ENCODE measurements around the gene TNN. TPM values are rescaled to one million over a fixed set of nuclear protein-coding genes. Genes with fewer than 3 reads are reported as not detected.

The TNN gene
- total RNA-seq, 3 donors from 2014 or later (not counting 1 experiment from before 2014, with no cell fraction given), result not detected

DNA sequence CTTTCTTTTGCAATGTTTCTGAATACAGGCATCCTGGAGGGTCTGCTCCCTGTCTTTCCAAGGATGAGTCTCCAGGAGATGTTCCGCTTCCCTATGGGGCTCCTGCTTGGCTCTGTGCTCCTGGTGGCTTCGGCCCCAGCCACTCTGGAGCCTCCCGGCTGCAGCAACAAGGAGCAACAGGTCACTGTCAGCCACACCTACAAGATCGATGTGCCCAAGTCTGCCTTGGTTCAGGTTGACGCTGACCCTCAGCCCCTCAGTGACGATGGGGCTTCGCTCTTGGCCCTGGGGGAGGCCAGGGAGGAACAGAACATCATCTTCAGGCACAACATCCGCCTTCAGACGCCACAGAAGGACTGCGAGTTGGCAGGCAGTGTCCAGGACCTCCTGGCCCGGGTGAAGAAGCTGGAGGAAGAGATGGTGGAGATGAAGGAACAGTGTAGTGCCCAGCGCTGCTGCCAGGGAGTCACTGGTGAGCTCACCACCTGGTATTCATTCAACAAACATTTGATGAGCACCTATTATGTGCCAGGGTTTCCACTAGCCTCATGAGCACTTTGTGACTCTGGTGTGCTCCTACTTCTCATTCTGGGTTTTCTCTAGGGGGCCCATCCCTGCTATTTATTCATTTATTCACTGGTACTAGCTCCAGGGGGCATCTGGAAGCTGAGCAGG is 9.9 kb downstream of the TNN start:
- H3K36me3 Mint-ChIP-seq, result no peaks in the 10 kb centered on the region
- H3K27ac Mint-ChIP-seq, result no peak overlapping the region
- H3K9me3 Mint-ChIP-seq, result no peaks in the 10 kb centered on the region
- no peak overlapping the region for H3K27ac ChIP-seq (ENCODE audit: low read length)
- 91% methylated on average over 12 of the region's 12 CpGs for WGBS (ENCODE audit: insufficient coverage)
- no peaks in the 10 kb centered on the region for H3K27me3 ChIP-seq (ENCODE audit: control insufficient read depth, insufficient read depth, low read length)
- H3K4me3 Mint-ChIP-seq, result no peak overlapping the region
- TF ChIP-seq, protein P1, sequence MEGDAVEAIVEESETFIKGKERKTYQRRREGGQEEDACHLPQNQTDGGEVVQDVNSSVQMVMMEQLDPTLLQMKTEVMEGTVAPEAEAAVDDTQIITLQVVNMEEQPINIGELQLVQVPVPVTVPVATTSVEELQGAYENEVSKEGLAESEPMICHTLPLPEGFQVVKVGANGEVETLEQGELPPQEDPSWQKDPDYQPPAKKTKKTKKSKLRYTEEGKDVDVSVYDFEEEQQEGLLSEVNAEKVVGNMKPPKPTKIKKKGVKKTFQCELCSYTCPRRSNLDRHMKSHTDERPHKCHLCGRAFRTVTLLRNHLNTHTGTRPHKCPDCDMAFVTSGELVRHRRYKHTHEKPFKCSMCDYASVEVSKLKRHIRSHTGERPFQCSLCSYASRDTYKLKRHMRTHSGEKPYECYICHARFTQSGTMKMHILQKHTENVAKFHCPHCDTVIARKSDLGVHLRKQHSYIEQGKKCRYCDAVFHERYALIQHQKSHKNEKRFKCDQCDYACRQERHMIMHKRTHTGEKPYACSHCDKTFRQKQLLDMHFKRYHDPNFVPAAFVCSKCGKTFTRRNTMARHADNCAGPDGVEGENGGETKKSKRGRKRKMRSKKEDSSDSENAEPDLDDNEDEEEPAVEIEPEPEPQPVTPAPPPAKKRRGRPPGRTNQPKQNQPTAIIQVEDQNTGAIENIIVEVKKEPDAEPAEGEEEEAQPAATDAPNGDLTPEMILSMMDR (IDR thresholded peaks at IDR 0.05), result no peak
- H3K9me3 ChIP-seq (ENCODE audit: control insufficient read depth, insufficient read depth, low read length), result no peaks in the 10 kb centered on the region
- peaks cover 2% of the 10 kb centered on the region in 2 donors for H3K4me1 Mint-ChIP-seq
- peaks cover 0 to 4% of the 10 kb centered on the region in 2 donors for H3K27me3 Mint-ChIP-seq (ENCODE audit: low read depth in 2 of 2)
- no peak for ATAC-seq
- peaks cover 2% of the 10 kb centered on the region for H3K4me1 ChIP-seq (ENCODE audit: control insufficient read depth, insufficient read depth, low read length)
- no peak for DNase-seq
- H3K4me3 ChIP-seq (ENCODE audit: low read length), result no peak overlapping the region
- no peaks in the 10 kb centered on the region for H3K36me3 ChIP-seq (ENCODE audit: control insufficient read depth, insufficient read depth, low read length)
- intact Hi-C loops (cut with micrococcal nuclease), result no loop called here

DNA sequence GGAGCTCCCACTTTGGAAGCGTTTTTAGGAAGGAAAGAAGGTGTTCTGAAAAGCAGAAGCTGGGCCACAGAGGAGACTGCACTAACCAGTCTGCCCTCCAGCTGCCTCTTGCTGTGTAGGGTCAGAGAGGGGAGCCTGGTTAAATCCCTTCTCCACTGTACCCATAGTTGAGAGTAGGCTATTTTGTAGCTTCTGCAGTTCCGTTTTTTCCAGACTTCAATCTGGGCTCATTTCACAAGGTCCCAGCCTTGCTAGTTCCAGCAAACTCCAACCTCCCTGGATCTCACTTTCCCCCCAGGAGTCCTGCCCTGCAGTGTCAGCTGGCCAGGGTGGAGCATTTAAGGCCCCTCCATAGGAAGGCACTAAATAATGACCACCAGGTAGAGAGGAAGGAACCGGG is 11.0 kb downstream of the TNN start:
- H3K9me3 Mint-ChIP-seq, result no peaks in the 10 kb centered on the region
- H3K27me3 Mint-ChIP-seq (ENCODE audit: low read depth in 2 of 2), result peaks cover under 1 to 11% of the 10 kb centered on the region in 2 donors
- Histone ChIP-seq H3K4me1 (ENCODE audit: control insufficient read depth, insufficient read depth, low read length) (no peaks in the 10 kb centered on the region), H3K27me3 (ENCODE audit: control insufficient read depth, insufficient read depth, low read length) (no peaks in the 10 kb centered on the region), H3K36me3 (ENCODE audit: control insufficient read depth, insufficient read depth, low read length) (no peaks in the 10 kb centered on the region), H3K4me3 (ENCODE audit: low read length) (no peak overlapping the region), H3K9me3 (ENCODE audit: control insufficient read depth, insufficient read depth, low read length) (no peaks in the 10 kb centered on the region), H3K27ac (ENCODE audit: low read length) (no peak overlapping the region)
- DNase-seq (no peak), ATAC-seq (no peak)
- TF ChIP-seq, protein P1 (IDR thresholded peaks at IDR 0.05), result no peak
- no peaks in the 10 kb centered on the region for H3K4me1 Mint-ChIP-seq
- intact Hi-C loops (cut with micrococcal nuclease), result no loop called here
- no peak overlapping the region for H3K27ac Mint-ChIP-seq
- H3K4me3 Mint-ChIP-seq, result no peak overlapping the region
- no peaks in the 10 kb centered on the region for H3K36me3 Mint-ChIP-seq
- 70% methylated on average over 3 of the region's 3 CpGs for WGBS (ENCODE audit: insufficient coverage)

DNA sequence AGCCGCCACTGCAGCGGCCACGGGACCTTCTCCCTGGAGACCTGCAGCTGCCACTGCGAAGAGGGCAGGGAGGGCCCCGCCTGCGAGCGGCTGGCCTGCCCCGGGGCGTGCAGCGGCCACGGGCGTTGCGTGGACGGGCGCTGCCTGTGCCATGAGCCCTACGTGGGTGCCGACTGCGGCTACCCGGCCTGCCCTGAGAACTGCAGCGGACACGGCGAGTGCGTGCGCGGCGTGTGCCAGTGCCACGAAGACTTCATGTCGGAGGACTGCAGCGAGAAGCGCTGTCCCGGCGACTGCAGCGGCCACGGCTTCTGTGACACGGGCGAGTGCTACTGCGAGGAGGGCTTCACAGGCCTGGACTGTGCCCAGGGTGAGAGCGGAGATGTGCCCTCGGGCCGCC is 11.7 kb downstream of the TNN start:
- TF ChIP-seq, protein P1 (IDR thresholded peaks at IDR 0.05), result no peak
- Histone ChIP-seq H3K36me3 (ENCODE audit: control insufficient read depth, insufficient read depth, low read length) (no peaks in the 10 kb centered on the region), H3K27me3 (ENCODE audit: control insufficient read depth, insufficient read depth, low read length) (no peaks in the 10 kb centered on the region), H3K9me3 (ENCODE audit: control insufficient read depth, insufficient read depth, low read length) (no peaks in the 10 kb centered on the region), H3K4me1 (ENCODE audit: control insufficient read depth, insufficient read depth, low read length) (no peaks in the 10 kb centered on the region), H3K4me3 (ENCODE audit: low read length) (no peak overlapping the region), H3K27ac (ENCODE audit: low read length) (no peak overlapping the region)
- Mint-ChIP-seq H3K27ac (no peak overlapping the region), H3K36me3 (no peaks in the 10 kb centered on the region), H3K4me1 (no peaks in the 10 kb centered on the region), H3K9me3 (no peaks in the 10 kb centered on the region), H3K4me3 (no peak overlapping the region), H3K27me3 (ENCODE audit: low read depth in 2 of 2) (peaks cover 2 to 11% of the 10 kb centered on the region in 2 donors)
- ATAC-seq (no peak), DNase-seq (no peak)
- intact Hi-C loops (cut with micrococcal nuclease), result no loop called here
- 97% methylated on average over 40 of the region's 40 CpGs for WGBS (ENCODE audit: insufficient coverage)

DNA sequence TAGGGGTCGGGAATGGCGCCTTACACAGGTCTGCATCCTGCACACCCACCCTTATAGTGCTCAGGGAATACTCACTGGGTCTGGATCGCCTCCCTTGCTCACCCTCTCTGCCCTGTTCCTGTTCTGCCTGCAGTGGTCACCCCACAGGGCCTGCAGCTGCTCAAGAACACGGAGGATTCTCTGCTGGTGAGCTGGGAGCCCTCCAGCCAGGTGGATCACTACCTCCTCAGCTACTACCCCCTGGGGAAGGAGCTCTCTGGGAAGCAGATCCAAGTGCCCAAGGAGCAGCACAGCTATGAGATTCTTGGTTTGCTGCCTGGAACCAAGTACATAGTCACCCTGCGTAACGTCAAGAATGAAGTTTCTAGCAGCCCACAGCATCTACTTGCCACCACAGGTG is 12.4 kb downstream of the TNN start:
- Histone ChIP-seq H3K36me3 (ENCODE audit: control insufficient read depth, insufficient read depth, low read length) (no peaks in the 10 kb centered on the region), H3K9me3 (ENCODE audit: control insufficient read depth, insufficient read depth, low read length) (no peaks in the 10 kb centered on the region), H3K4me3 (ENCODE audit: low read length) (no peak overlapping the region), H3K27ac (ENCODE audit: low read length) (no peak overlapping the region), H3K4me1 (ENCODE audit: control insufficient read depth, insufficient read depth, low read length) (no peaks in the 10 kb centered on the region), H3K27me3 (ENCODE audit: control insufficient read depth, insufficient read depth, low read length) (no peaks in the 10 kb centered on the region)
- no peaks in the 10 kb centered on the region for H3K9me3 Mint-ChIP-seq
- intact Hi-C loops (cut with micrococcal nuclease), result no loop called here
- H3K4me1 Mint-ChIP-seq, result no peaks in the 10 kb centered on the region
- no peak overlapping the region for H3K27ac Mint-ChIP-seq
- DNase-seq, result no peak
- 81% methylated on average over 6 of the region's 6 CpGs for WGBS (ENCODE audit: insufficient coverage)
- H3K4me3 Mint-ChIP-seq, result no peak overlapping the region
- H3K36me3 Mint-ChIP-seq, result no peaks in the 10 kb centered on the region
- ATAC-seq, result no peak
- peaks cover 2 to 11% of the 10 kb centered on the region in 2 donors for H3K27me3 Mint-ChIP-seq (ENCODE audit: low read depth in 2 of 2)
- TF ChIP-seq, protein P1 (IDR thresholded peaks at IDR 0.05), result no peak

All from natural killer cell (primary cell).